ENCODE data around the gene SLBP. TPM values are rescaled to one million over a fixed set of nuclear protein-coding genes. Genes with fewer than 3 reads are reported as not detected.

Gene SLBP
- total and polyA plus RNA-seq, 2 donors (not counting 1 experiment from before 2014, with no cell fraction given) = 19.4 to 31.8 TPM

GRCh38 chr4:1756893-1757779, 45.0 kb upstream of the SLBP start:
- no peak for DNase-seq
- Histone ChIP-seq H3K27ac (ENCODE audit: low read length in 2 of 2) (no peak overlapping the region), H3K4me1 (ENCODE audit: control insufficient read depth in 2 of 2, insufficient read depth in 2 of 2, low read length in 2 of 2) (peaks cover 11 to 15% of the 10 kb centered on the region in 2 donors), H3K36me3 (replicated peaks in 1 of 2; ENCODE audit: control extremely low read depth in 1 of 2, control insufficient read depth in 1 of 2, extremely low read depth in 1 of 2, insufficient read depth in 2 of 2, low read length in 1 of 2) (no peaks in the 10 kb centered on the region), H3K27me3 (replicated peaks in 1 of 4; ENCODE audit: control extremely low read depth in 1 of 4, control insufficient read depth in 3 of 4, insufficient read depth in 4 of 4, low read length in 3 of 4) (peaks cover 0 to 7% (median 0%) of the 10 kb centered on the region in 4 experiments), H3K4me2 (replicated peaks; ENCODE audit: low read depth, low read length, poor library complexity, severe bottlenecking) (no peak overlapping the region), H4K20me1 (ENCODE audit: control insufficient read depth, insufficient read depth, low read length, poor library complexity, severe bottlenecking) (no peaks in the 10 kb centered on the region), H2AFZ (ENCODE audit: insufficient read depth, low read depth, low read length, poor library complexity, severe bottlenecking) (no peak overlapping the region), H3K9ac (ENCODE audit: low read length) (no peak overlapping the region), H3K79me2 (ENCODE audit: control insufficient read depth, insufficient read depth, low read length) (no peaks in the 10 kb centered on the region), H3K9me3 (ENCODE audit: control extremely low read depth in 1 of 3, control insufficient read depth in 2 of 3, insufficient read depth in 1 of 3, low read length in 2 of 3) (no peaks in the 10 kb centered on the region), H3K4me3 (ENCODE audit: control extremely low read depth in 1 of 5, extremely low read depth in 1 of 5, insufficient read depth in 1 of 5, low read depth in 2 of 5, low read length in 4 of 5) (no peak overlapping the region)
- no peaks in the 10 kb centered on the region for H3K9me3 Mint-ChIP-seq (ENCODE audit: insufficient read depth)
- WGBS (ENCODE audit: insufficient coverage) = 81% methylated on average over 17 of the region's 20 CpGs
- CTCF ChIA-PET = no interaction called here
- no peak overlapping the region for H3K27ac Mint-ChIP-seq
- intact Hi-C loops (cut with micrococcal nuclease) = no loop called here
- no peak for TF ChIP-seq CTCF (IDR thresholded peaks at IDR 0.05)
- TF ChIP-seq EZH2 (IDR thresholded peaks at IDR 0.05; ENCODE audit: borderline replicate concordance, insufficient read depth, low read depth, low read length, poor library complexity, severe bottlenecking) = no peak
- peaks cover 5% of the 10 kb centered on the region for H3K4me1 Mint-ChIP-seq
- no peak for ATAC-seq (ENCODE audit: low read depth)
- no peak overlapping the region for H3K4me3 Mint-ChIP-seq
- POLR2A ChIA-PET = no interaction called here
- no peaks in the 10 kb centered on the region for H3K27me3 Mint-ChIP-seq

GRCh38 chr4:1756079-1756478, 44.0 kb upstream of the SLBP start:
- Histone ChIP-seq H3K27me3 (replicated peaks in 1 of 4; ENCODE audit: control extremely low read depth in 1 of 4, control insufficient read depth in 3 of 4, insufficient read depth in 4 of 4, low read length in 3 of 4) (peaks cover 0 to 9% (median 0%) of the 10 kb centered on the region in 4 experiments), H3K4me1 (ENCODE audit: control insufficient read depth in 2 of 2, insufficient read depth in 2 of 2, low read length in 2 of 2) (peaks cover 11 to 16% of the 10 kb centered on the region in 2 donors), H3K4me3 (ENCODE audit: control extremely low read depth in 1 of 5, extremely low read depth in 1 of 5, insufficient read depth in 1 of 5, low read depth in 2 of 5, low read length in 4 of 5) (no peak overlapping the region), H3K36me3 (replicated peaks in 1 of 2; ENCODE audit: control extremely low read depth in 1 of 2, control insufficient read depth in 1 of 2, extremely low read depth in 1 of 2, insufficient read depth in 2 of 2, low read length in 1 of 2) (no peaks in the 10 kb centered on the region), H3K4me2 (replicated peaks; ENCODE audit: low read depth, low read length, poor library complexity, severe bottlenecking) (no peak overlapping the region), H3K9ac (ENCODE audit: low read length) (no peak overlapping the region), H4K20me1 (ENCODE audit: control insufficient read depth, insufficient read depth, low read length, poor library complexity, severe bottlenecking) (no peaks in the 10 kb centered on the region), H3K9me3 (ENCODE audit: control extremely low read depth in 1 of 3, control insufficient read depth in 2 of 3, insufficient read depth in 1 of 3, low read length in 2 of 3) (no peaks in the 10 kb centered on the region), H3K27ac (ENCODE audit: low read length in 2 of 2) (no peak overlapping the region), H3K79me2 (ENCODE audit: control insufficient read depth, insufficient read depth, low read length) (no peaks in the 10 kb centered on the region), H2AFZ (ENCODE audit: insufficient read depth, low read depth, low read length, poor library complexity, severe bottlenecking) (no peak overlapping the region)
- no peak for TF ChIP-seq EZH2 (IDR thresholded peaks at IDR 0.05; ENCODE audit: borderline replicate concordance, insufficient read depth, low read depth, low read length, poor library complexity, severe bottlenecking)
- no peak for TF ChIP-seq CTCF (IDR thresholded peaks at IDR 0.05)
- POLR2A ChIA-PET = no interaction called here
- DNase-seq (no peak), ATAC-seq (ENCODE audit: low read depth) (no peak)
- Mint-ChIP-seq H3K27me3 (no peaks in the 10 kb centered on the region), H3K4me3 (no peak overlapping the region), H3K27ac (no peak overlapping the region), H3K4me1 (peaks cover 5% of the 10 kb centered on the region), H3K9me3 (ENCODE audit: insufficient read depth) (no peaks in the 10 kb centered on the region)
- CTCF ChIA-PET = no interaction called here
- 80% methylated on average over 18 of the region's 18 CpGs for WGBS (ENCODE audit: insufficient coverage)
- intact Hi-C loops (cut with micrococcal nuclease) = no loop called here

Data from B cell (primary cell).